WTC11 (cell line): ENCODE results near the gene MRFAP1L1.

Experiments
- ETV6 ChIP-seq: sonication (generic); formaldehyde crosslinking; IDR thresholded peaks from 2 replicates; pipeline ENCODE4 v1.8.1; 2022; ENCODE audit warnings: mild to moderate bottlenecking, missing genetic modification reagents
- FOXJ3 ChIP-seq: sonication (generic); formaldehyde crosslinking; IDR thresholded peaks from 2 replicates; pipeline ENCODE4 v1.9.0; 2021; ENCODE audit warnings: missing genetic modification reagents, mild to moderate bottlenecking, borderline replicate concordance
- NR3C1 ChIP-seq: sonication (generic); formaldehyde crosslinking; conservative IDR thresholded peaks from 2 replicates; pipeline ENCODE4 v1.8.1; 2023; ENCODE audit warnings: low read depth, mild to moderate bottlenecking, missing genetic modification reagents

DNA sequence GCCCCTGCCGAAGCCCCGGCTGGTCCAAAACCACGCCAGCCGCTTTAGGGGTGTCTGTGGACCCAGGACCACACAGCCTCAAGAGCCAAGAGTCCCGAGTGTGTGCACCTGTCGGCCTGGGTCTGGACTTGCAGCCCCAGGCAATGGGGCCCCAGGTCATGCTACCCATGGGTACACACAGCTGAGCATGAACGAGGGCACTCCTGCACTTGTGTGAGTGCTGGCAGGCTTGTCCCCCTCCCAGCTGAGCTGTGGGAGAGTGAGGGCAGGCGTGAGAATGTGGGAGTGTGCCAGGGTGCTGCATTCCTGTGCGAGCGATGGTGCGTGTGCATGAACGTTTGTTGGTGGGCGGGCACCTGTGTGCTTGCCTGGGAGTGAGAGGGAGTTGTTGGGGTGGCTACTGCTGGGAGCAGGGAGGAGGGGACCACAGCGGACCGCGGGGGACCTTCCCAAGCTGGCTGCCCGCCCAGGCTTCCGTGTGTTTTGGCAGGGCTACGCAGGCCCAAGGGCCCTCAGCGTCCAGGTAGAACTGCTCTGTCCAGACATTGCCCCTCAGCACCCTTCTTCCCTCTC, 37.1 kb upstream of the MRFAP1L1 start:
- TF ChIP-seq FOXJ3: no peak
- TF ChIP-seq NR3C1 (CRISPR knock-in tag): no peak
- no peak for TF ChIP-seq ETV6
